Activated T-cell treated with anti-CD3 and anti-CD28 coated beads, Interleukin-2, amount 50 U/mL, for 4 hours (primary cell): ENCODE data around the gene ATG14. TPM values are rescaled to one million over a fixed set of nuclear protein-coding genes. Genes with fewer than 3 reads are reported as not detected.

Source experiments
- ATAC-seq, 2 donors: fragments of 200-7000 bp; cut with Tn5 transposase; one replicate each; pipeline ENCODE4 v1.10.0; 2021
- DNase-seq: peaks from one replicate; pipeline ENCODE4 v3.0.0-alpha.2; 2020
- H3K27me3 Mint-ChIP-seq: one replicate; pipeline ENCODE4 v1.8.0; 2021; ENCODE audit warnings: low read depth, mixed read lengths
- H3K36me3 Mint-ChIP-seq: one replicate; pipeline ENCODE4 v1.8.0; 2022; ENCODE audit warnings: mixed read lengths; ENCODE audit not compliant: insufficient read depth
- H3K4me1 Mint-ChIP-seq: one replicate; pipeline ENCODE4 v1.8.0; 2021; ENCODE audit warnings: low read depth, mixed read lengths
- H3K4me3 Mint-ChIP-seq: one replicate; pipeline ENCODE4 v1.8.0; 2021; ENCODE audit warnings: mild to moderate bottlenecking, moderate library complexity, mixed read lengths
- H3K9me3 Mint-ChIP-seq: one replicate; pipeline ENCODE4 v1.8.0; 2021; ENCODE audit warnings: mixed read lengths
- total RNA-seq, 3 donors: library from RNA; stranded (reverse); gene quantifications; one replicate each; pipeline ENCODE4 v1.2.1, GENCODE V29; 2021

Gene ATG14
- total RNA-seq, 3 donors from 2014 or later, result 6.6 to 8.4 (median 6.7) TPM

GRCh38 chr14:55316564-55316963, 95.1 kb downstream of the ATG14 start:
- ATAC-seq (no peak), DNase-seq (no peak)
- H3K27me3 Mint-ChIP-seq, result no peaks in the 10 kb centered on the region
- H3K36me3 Mint-ChIP-seq, result peaks cover 43% of the 10 kb centered on the region
- peaks cover 21% of the 10 kb centered on the region for H3K9me3 Mint-ChIP-seq
- H3K4me3 Mint-ChIP-seq, result no peak overlapping the region
- H3K4me1 Mint-ChIP-seq, result peaks cover 17% of the 10 kb centered on the region

Other genes starting within 250 kb of the ATG14 start
- gene DLGAP5, start 220.2 kb downstream of the ATG14 start, total RNA-seq, result 1 to 10 TPM; 2.4 to 3.8 (median 2.6) TPM
- 10 to 100 TPM; 12.9 to 16.7 (median 14.9) TPM for gene FBXO34, start 140.4 kb downstream of the ATG14 start, total RNA-seq
- not detected for gene TBPL2, start 28.8 kb upstream of the ATG14 start, total RNA-seq
- gene KTN1, start 168.4 kb upstream of the ATG14 start, total RNA-seq, result 100 to 1,000 TPM in 2 of 3 donors, 10 to 100 TPM in 1; 94.1 to 112 (median 103) TPM